GM19324 (cell line): Measurements from ENCODE around the gene CHD9.
"Not testable (repeated sequence)": the region's sequence is repeated elsewhere in the genome, so short reads cannot be mapped to it uniquely, and the experiment has no call there.

Experiments used
- ATAC-seq: cut with Tn5 transposase; IDR thresholded peaks from one replicate; pipeline ENCODE4 v1.9.1; 2021; ENCODE audit warnings: mild to moderate bottlenecking, moderate library complexity; ENCODE audit not compliant: unreplicated experiment, low FRiP score

CHD9 gene

GRCh38 chr16:53234836-53235235 lies 180.0 kb downstream of the CHD9 start:
- no peak for ATAC-seq

GRCh38 chr16:53235851-53236250 lies 181.1 kb downstream of the CHD9 start:
- no peak for ATAC-seq

- ATAC-seq: no peak
These were observed 194.5 kb downstream of the CHD9 start for GRCh38 chr16:53249331-53249730.

GRCh38 chr16:53257001-53257400 lies 202.2 kb downstream of the CHD9 start:
- no peak for ATAC-seq

GRCh38 chr16:53258809-53259208 lies 204.0 kb downstream of the CHD9 start:
- no peak for ATAC-seq

GRCh38 chr16:53261276-53261675 lies 206.5 kb downstream of the CHD9 start:
- no peak for ATAC-seq

GRCh38 chr16:53262645-53263044 lies 207.9 kb downstream of the CHD9 start:
- no peak for ATAC-seq

- no peak for ATAC-seq
These were observed 211.4 kb downstream of the CHD9 start for GRCh38 chr16:53266156-53266555.

- ATAC-seq: not testable (repeated sequence)
These were observed 223.7 kb downstream of the CHD9 start for GRCh38 chr16:53278498-53278897.

- no peak for ATAC-seq
These were observed 226.5 kb downstream of the CHD9 start for GRCh38 chr16:53281280-53281679.

- no peak for ATAC-seq
These were observed 227.1 kb downstream of the CHD9 start for GRCh38 chr16:53281859-53282258.

GRCh38 chr16:53282328-53282727 lies 227.5 kb downstream of the CHD9 start:
- ATAC-seq: no peak

- no peak for ATAC-seq
These were observed 228.5 kb downstream of the CHD9 start for GRCh38 chr16:53282975-53283946.

- ATAC-seq: no peak
These were observed 230.4 kb downstream of the CHD9 start for GRCh38 chr16:53285236-53285635.

GRCh38 chr16:53290520-53290919 lies 235.7 kb downstream of the CHD9 start:
- no peak for ATAC-seq

GRCh38 chr16:53291757-53292392 lies 237.1 kb downstream of the CHD9 start:
- ATAC-seq: no peak

- no peak for ATAC-seq
These were observed 242.7 kb downstream of the CHD9 start for GRCh38 chr16:53297477-53297876.

GRCh38 chr16:53304334-53304733 lies 249.5 kb downstream of the CHD9 start:
- no peak for ATAC-seq

GRCh38 chr16:53305743-53306142 lies 251.0 kb downstream of the CHD9 start:
- ATAC-seq: no peak

GRCh38 chr16:53309457-53309856 lies 254.7 kb downstream of the CHD9 start:
- no peak for ATAC-seq

GRCh38 chr16:53320992-53321391 lies 266.2 kb downstream of the CHD9 start:
- ATAC-seq: no peak

GRCh38 chr16:53323924-53324323 lies 269.1 kb downstream of the CHD9 start:
- ATAC-seq: no peak
